GM12873 (cell line): Measurements from ENCODE around the gene LRBA.

Source experiments
- CTCF ChIP-seq: IDR thresholded peaks from 2 replicates; pipeline ENCODE4 v1.5.1; 2012; ENCODE audit warnings: low read depth, mild to moderate bottlenecking, moderate library complexity, low read length, control low read depth; ENCODE audit not compliant: insufficient read depth; ENCODE audit errors: missing control alignments

Gene LRBA

GRCh38 chr4:150541681-150542080 lies 473.4 kb downstream of the LRBA start:
- no peak for TF ChIP-seq CTCF

- no peak for TF ChIP-seq CTCF
Observed at GRCh38 chr4:150540959-150541360, 474.1 kb downstream of the LRBA start.

DNA sequence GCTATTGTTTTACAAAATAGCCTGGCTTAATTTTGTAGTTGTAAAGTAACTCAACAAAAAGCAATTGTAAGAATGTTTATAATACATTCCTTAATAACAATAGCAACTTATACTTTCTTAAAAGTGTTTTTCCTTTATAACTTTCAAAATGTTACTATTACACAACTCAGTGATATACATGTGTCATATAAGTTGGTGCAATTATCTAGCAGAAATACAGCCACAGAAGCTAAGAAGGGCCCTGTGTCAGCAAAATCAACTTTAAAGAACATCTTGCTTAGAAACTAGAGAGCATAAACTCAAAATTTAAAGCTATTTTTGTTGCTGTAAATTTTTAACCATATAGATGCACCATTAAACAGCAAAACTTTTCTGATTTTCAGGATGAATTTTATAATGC lies 474.5 kb downstream of the LRBA start:
- TF ChIP-seq CTCF, result no peak

- no peak for TF ChIP-seq CTCF
Observed at GRCh38 chr4:150534818-150535217, 480.3 kb downstream of the LRBA start.

- no peak for TF ChIP-seq CTCF
Observed at GRCh38 chr4:150533673-150534072, 481.4 kb downstream of the LRBA start.

DNA sequence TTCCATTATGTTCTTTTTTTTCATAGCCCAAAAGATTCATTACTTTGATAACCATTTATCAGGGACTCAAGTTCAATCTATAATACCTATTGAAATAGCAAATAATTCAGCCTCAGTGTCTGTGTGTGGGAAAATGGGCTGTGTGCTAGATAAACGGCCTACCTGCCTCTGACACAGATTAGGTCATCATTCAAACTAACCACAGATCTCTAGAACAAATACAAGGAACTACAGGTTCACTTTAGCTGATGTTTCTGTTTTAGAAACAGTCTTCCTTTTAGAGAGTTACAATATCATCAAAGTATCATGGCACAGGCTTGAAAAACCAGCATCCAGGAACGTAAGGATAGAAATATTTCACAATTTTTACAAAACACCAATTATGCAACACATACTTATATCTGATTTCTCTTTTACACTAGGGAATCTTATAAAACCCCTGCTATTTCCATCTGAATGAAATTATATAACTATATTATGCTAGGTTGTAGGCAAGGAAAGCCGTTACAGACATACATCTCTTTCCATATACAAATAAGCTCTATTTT lies 489.7 kb downstream of the LRBA start:
- TF ChIP-seq CTCF, result no peak

GRCh38 chr4:150518559-150518958 lies 496.5 kb downstream of the LRBA start:
- no peak for TF ChIP-seq CTCF
